Pulmonary artery endothelial cell (primary cell): ENCODE results near the gene SCTR. TPM values are rescaled to one million over a fixed set of nuclear protein-coding genes. Genes with fewer than 3 reads are reported as not detected.
A peak's percentile ranks its signal among the peaks of the same experiment; 100 is the strongest.

Source experiments
- DNase-seq: peaks from one replicate; pipeline ENCODE4 v3.0.0-alpha.2; 2011; ENCODE audit warnings: low read depth, low spot score
- total RNA-seq: library from RNA; depleted of rRNA; stranded (reverse); fragments of >200 nt; gene quantifications from 2 replicates; pipeline ENCODE4 v1.2.3, GENCODE V29; 2014

Gene SCTR
- total RNA-seq, 1 donor from 2014 or later: not detected

GRCh38 chr2:119523383-119523951, 816 bp downstream of the SCTR start:
- no peak for DNase-seq

GRCh38 chr2:119522671-119523070, 1.6 kb downstream of the SCTR start:
- DNase-seq: no peak

DNA sequence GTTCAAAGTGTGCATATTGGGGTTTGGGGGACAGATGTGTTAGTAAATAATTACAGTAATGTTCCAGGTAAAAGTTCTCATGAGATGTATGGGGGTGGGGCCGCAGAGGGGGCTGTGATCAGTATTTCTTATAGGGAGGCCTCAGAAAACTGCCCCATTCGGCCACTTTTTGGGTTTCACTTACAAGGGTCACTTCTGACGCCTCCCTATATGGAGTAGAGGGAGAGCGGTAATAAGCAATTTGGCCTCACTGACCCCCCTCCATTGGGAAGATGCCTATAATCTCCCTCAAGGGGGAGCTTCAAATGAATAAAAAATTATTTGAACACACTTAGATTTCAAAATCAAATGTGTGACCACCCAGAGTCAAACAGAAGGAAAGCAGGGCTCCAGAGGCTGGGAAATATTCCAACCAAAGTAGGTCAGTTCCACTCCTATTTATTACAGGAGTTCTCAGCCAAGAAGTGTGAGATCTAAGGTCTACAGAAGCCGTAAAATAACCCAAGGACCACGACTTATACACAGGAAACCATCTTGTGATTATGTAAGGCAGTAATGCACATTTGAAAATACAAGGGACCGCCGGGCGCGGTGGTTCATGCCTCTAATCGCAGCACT, 2.7 kb downstream of the SCTR start:
- no peak for DNase-seq

GRCh38 chr2:119520696-119521432, 3.4 kb downstream of the SCTR start:
- no peak for DNase-seq

DNA sequence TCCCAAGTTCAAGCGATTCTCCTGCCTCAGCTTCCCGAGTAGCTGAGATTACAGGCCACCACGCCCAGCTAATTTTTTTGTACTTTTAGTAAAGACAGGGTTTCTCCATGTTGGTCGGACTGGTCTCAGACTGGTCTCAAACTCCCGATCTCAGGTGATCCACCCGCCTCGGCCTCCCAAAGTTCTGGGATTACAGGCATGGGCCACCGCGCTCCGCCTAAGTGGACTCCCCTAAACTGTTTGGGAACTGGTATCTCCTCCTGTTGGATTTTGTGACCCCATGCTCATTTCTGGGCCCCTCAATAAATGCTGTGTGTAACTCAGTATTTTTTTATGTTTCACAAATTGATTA, 5.2 kb downstream of the SCTR start:
- no peak for DNase-seq

- DNase-seq: no peak
These were observed 5.8 kb downstream of the SCTR start for GRCh38 chr2:119518401-119519056.

DNA sequence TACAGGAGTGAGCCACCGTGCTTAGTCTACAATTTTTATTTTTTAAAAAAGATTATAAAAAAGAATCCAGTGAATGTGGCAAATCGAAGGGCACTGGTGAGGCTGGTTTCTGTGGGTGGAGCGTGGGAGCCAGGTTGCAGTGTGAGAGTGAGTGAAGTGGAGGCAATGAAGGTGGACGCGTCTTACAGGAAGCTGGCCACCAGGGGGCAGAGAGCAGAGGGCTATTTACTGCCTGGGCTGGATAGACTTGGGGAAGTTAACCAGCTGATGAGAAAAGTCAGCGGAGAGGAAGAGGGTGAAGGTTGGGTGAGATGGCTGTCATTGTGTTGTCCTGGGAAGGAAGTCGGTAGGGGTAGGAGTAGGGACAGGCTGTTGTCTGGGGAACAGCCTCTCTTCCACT, 6.8 kb downstream of the SCTR start:
- peak; percentile 7 for DNase-seq

GRCh38 chr2:119516121-119516520, 8.2 kb downstream of the SCTR start:
- DNase-seq: no peak

DNA sequence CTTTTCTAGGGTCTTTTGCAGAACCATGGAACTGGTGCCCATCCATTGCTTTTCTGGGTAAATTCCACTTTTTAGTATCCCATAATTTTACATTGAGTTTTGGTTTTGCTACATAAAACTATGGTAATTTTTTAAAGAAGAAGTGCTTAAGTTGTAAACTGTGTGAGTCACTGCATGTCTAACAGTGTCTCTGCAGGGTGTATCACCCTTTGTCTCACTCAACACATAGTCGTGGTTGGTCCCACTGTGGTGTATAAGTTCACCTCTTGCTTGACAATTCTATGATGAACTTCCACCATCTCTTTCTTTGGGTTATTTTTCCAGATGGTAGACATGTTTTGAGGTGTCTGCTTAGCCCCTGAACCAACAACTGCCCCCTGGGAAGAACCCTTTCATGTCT, 10.5 kb downstream of the SCTR start:
- DNase-seq: no peak

- no peak for DNase-seq
These were observed 11.3 kb downstream of the SCTR start for GRCh38 chr2:119512946-119513345.

GRCh38 chr2:119511989-119512388, 12.3 kb downstream of the SCTR start:
- no peak for DNase-seq

GRCh38 chr2:119508756-119509155, 15.5 kb downstream of the SCTR start:
- no peak for DNase-seq

DNA sequence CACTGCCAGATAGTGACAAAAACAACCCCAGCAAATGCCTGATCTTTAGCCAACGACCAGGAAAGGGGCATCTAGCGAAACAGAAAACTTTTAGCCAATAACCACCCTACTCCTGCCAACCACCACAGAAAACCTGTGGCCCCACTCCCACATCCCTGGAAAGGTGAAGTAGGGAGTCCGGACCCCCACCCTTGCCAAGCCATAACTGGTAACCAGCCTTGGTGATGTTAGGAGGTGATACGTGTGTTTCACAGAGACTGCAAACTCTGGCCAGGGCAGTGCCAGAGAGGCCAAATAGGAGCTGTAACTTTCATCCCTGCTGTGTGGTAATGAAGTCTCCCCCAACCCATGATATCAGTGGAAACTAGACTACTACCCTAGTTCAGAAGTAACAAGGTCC, 27.6 kb downstream of the SCTR start:
- no peak for DNase-seq

DNA sequence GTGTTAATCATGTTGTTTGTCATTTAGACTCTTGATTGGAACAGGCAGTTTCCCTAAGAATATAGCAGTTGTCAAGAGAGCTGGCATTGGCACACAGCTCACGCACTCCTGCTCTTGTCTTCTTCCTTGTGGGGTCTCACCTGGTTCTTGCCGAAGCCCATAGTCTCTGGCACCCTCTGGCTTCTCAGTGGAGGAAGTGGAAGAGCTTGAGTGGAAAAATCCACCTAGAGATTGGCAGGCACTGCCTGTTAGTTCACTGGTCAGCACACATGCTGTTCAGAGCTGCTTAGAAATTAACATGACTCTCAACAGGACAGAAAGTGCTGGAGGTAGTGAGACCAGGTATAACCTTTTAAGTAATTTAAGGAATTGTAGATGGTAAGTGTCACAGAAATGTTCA, 28.3 kb downstream of the SCTR start:
- no peak for DNase-seq

DNA sequence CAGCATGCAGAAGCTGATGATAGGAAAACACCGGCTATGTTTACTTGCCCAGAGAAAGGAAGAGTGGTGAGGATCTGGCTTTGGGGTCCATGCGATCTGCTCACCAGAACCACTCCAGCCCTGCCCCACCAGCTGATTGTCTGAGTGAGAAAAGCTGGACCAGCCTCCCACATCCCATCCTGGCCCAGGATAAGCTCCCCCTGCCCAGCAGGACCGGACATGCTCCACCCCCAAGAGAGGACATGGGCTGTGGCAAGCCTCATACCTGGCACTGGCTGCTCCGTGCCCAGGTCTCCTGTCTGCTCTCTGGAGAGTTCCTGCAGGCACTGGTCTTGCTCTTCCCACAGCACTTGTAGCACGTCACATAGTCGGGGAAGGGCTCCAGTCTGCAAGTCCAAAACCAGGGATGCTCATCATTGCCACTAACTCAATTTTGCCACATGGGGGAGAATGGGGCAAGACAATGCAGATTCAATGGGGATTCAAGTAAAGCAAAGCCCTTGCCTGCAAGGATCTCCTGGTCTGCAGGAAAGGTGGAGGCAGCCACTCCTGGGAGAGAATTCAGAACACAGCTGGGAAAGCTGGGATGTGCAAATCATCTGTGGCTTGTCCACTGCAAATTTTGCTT, 30.0 kb downstream of the SCTR start:
- no peak for DNase-seq

GRCh38 chr2:119491776-119492525, 32.3 kb downstream of the SCTR start:
- peak; percentile 54 for DNase-seq

DNA sequence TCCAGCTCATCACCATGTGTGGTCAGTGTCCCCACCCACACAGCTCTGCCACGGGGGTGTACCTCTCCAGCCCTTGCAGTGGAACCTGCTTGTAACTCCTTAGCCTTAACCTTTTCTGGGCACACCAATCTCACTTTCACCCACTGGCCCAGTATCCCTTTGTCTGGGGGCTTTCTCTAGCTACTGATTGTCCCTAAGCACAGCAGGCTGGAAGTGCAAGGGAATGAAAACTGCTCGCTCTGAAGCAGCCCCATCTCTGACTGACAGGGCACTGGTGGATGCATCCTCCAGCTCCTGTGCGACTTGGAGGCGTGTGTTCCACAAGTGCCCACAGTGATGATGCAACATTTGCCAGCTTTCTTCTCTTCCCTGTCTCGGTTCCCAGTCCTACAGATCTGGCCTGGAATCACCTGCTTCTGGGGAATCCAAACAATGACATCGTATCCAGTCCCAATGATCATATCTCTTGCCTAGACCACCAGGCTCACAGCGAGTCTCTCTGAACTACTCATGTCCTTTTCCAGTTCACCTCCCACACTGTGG, 33.6 kb downstream of the SCTR start:
- no peak for DNase-seq

- no peak for DNase-seq
These were observed 34.2 kb downstream of the SCTR start for GRCh38 chr2:119490106-119490505.

DNA sequence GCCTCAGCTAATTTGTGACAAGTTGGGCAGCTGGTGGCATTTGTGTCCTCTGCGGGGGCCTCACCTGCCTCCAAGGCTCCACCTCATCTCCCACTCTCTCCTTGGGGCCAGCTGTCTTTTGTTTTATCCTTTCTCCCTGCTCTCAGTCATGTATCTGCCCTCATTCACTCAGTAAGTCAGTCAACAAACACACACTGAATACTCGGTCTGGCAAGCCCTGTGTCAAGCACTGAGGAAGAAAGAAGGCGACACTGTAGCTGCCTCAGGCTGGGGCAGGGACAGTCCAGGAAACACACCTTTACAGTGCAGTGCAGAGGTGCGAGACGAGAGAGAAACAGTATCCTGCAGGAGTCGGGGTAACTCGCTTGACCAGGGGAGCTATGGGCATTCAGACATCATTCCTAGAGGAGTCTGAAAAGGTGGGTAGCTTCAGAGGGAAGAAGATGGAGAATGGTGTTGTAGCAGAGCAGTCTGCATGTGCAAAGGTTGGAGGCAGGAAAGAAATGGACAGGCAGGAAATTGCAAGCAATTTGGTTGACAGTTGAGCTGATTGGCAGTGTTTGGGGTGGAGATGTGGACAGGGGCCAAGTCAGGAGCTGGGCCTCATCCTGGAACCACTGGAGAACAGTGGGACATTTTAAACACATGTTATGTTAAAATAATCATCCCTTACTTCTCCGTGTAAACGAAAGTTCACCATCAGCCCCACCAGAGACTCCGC, 34.9 kb downstream of the SCTR start:
- no peak for DNase-seq
